ENCODE data around the gene PRR30.
"Not testable (repeated sequence)": the region's sequence is repeated elsewhere in the genome, so short reads cannot be mapped to it uniquely, and the experiment has no call there.

Gene PRR30

GRCh38 chr2:27128668-27129571 lies 10.3 kb downstream of the PRR30 start:
- no peak for DNase-seq (ENCODE audit: low read depth in 2 of 2)

GRCh38 chr2:27127883-27128667 lies 11.1 kb downstream of the PRR30 start:
- DNase-seq (ENCODE audit: low read depth in 2 of 2): no peak

- no peak for DNase-seq (ENCODE audit: low read depth in 2 of 2)
Measured at GRCh38 chr2:27126252-27126710, 12.9 kb downstream of the PRR30 start.

- DNase-seq (ENCODE audit: low read depth in 2 of 2): no peak
Measured at GRCh38 chr2:27125104-27125503, 14.1 kb downstream of the PRR30 start.

GRCh38 chr2:27123302-27124150 lies 15.7 kb downstream of the PRR30 start, which contains the start of gene ABHD1:
Gene ABHD1 (plus strand): TSS chr2:27123815. CDS start chr2:27123949, 134 bp downstream.
- DNase-seq (ENCODE audit: low read depth in 2 of 2): no peak

- DNase-seq (ENCODE audit: low read depth in 2 of 2): no peak
Measured at GRCh38 chr2:27122791-27123190, 16.4 kb downstream of the PRR30 start.

- no peak for DNase-seq (ENCODE audit: low read depth in 2 of 2)
Measured at GRCh38 chr2:27121906-27122305, 17.3 kb downstream of the PRR30 start.

- DNase-seq (ENCODE audit: low read depth in 2 of 2): not testable (repeated sequence)
Measured at GRCh38 chr2:27119330-27119670, 19.9 kb downstream of the PRR30 start.

- DNase-seq (ENCODE audit: low read depth in 2 of 2): no peak
Measured at GRCh38 chr2:27118525-27119329, 20.5 kb downstream of the PRR30 start, which contains the start of gene CGREF1. Gene CGREF1 (minus strand): TSS chr2:27119128. CDS start chr2:27104366, 14,762 bp downstream.

GRCh38 chr2:27117995-27118524 lies 21.1 kb downstream of the PRR30 start:
- DNase-seq (ENCODE audit: low read depth in 2 of 2): no peak

GRCh38 chr2:27115519-27115918 lies 23.7 kb downstream of the PRR30 start:
- no peak for DNase-seq (ENCODE audit: low read depth in 2 of 2)

- DNase-seq (ENCODE audit: low read depth in 2 of 2): not testable (repeated sequence)
Measured at GRCh38 chr2:27111392-27112078, 27.7 kb downstream of the PRR30 start.

GRCh38 chr2:27110603-27111352 lies 28.4 kb downstream of the PRR30 start:
- DNase-seq (ENCODE audit: low read depth in 2 of 2): not testable (repeated sequence)

GRCh38 chr2:27109083-27109482 lies 30.1 kb downstream of the PRR30 start:
- DNase-seq (ENCODE audit: low read depth in 2 of 2): no peak

- DNase-seq (ENCODE audit: low read depth in 2 of 2): no peak
Measured at GRCh38 chr2:27108221-27108620, 31.0 kb downstream of the PRR30 start.

GRCh38 chr2:27105981-27106380 lies 33.2 kb downstream of the PRR30 start:
- no peak for DNase-seq (ENCODE audit: low read depth in 2 of 2)

- DNase-seq (ENCODE audit: low read depth in 2 of 2): no peak
Measured at GRCh38 chr2:27102329-27102728, 36.9 kb downstream of the PRR30 start.

GRCh38 chr2:27100036-27100435 lies 39.2 kb downstream of the PRR30 start:
- no peak for DNase-seq (ENCODE audit: low read depth in 2 of 2)

GRCh38 chr2:27099334-27099955 lies 39.8 kb downstream of the PRR30 start:
- DNase-seq (ENCODE audit: low read depth in 2 of 2): no peak

All from stimulated activated CD4-positive, alpha-beta T cell treated with anti-CD3 and anti-CD28 coated beads, Interleukin-1b, Interleukin-23, amount 100 ng/mL, for 1 hour (primary cell).